ENCODE data around the gene KBTBD2.

GRCh38 chr7:32868116-32868515, 23.4 kb downstream of the KBTBD2 start:
- TF ChIP-seq CTCF (conservative IDR thresholded peaks at IDR 0.05; ENCODE audit: low read depth, low read length), result no peak
- no peak for TF ChIP-seq RCOR1 (IDR thresholded peaks at IDR 0.05; ENCODE audit: insufficient replicate concordance, low read length)
- TF ChIP-seq SMC3 (IDR thresholded peaks at IDR 0.05; ENCODE audit: low read depth, low read length), result no peak
